Measurements from ENCODE around the gene ABCG1. TPM values are rescaled to one million over a fixed set of nuclear protein-coding genes. Genes with fewer than 3 reads are reported as not detected.

Gene ABCG1
- polyA plus RNA-seq, 1 donor from 2014 or later = 14.2 TPM

DNA sequence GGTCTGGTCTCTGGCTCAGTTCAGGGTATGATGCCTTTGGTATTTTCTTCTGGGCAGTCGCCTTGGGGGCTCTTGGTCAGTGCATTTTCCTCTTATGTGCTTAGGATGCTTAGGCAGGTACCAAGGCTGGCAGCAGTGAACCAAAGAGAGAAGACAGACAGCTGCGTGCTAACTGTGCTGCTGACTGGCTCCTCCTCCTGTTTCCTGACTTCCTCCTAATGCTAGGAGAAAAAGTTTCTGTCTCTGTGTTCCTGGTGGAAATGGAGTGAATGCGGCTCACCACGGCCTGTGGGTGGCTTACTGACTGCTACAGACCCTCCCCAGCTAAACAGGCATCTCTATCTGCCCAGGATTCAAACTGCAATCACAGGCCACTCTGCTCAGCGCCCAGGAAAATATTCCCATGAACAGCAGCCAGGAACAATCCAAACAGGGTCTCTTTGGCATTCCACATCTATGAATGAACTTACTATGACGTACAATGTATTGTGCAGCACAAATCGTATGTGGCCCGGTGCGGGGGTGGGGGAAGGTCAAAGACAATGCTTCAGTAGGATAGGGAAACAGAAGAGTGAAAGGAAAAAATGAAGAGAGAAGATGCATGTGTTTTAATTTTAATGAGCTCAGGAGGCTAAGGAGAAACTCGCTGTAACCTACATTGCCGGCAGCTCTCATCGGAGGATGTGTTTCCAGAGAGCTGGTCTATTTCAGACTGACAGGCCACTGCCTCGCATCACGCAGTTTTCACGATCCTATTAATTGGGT lies 2.8 kb downstream of the ABCG1 start:
- H3K27me3 ChIP-seq (ENCODE audit: insufficient read depth, low read depth, low read length) = no peaks in the 10 kb centered on the region
- peak overlapping the region; percentile 93 for H3K9ac ChIP-seq (ENCODE audit: low read length)
- H3K9me2 ChIP-seq (ENCODE audit: insufficient read depth, low read length) = no peaks in the 10 kb centered on the region
- H3F3A ChIP-seq (ENCODE audit: insufficient read depth, low read length, poor library complexity, severe bottlenecking) = no peaks in the 10 kb centered on the region
- no peak overlapping the region for H3K27ac ChIP-seq (ENCODE audit: low read length)
- no peak overlapping the region for H3K4me2 ChIP-seq (ENCODE audit: low read length)
- H3K79me2 ChIP-seq (replicated peaks; ENCODE audit: insufficient read depth, low read length) = peaks cover 14% of the 10 kb centered on the region
- H3K4me3 ChIP-seq (ENCODE audit: low read length) = peak overlapping the region; percentile 98
- TF ChIP-seq EZH2 (IDR thresholded peaks at IDR 0.05; ENCODE audit: borderline replicate concordance, insufficient read depth, low read length, poor library complexity, severe bottlenecking) (no peak), EP300 (conservative IDR thresholded peaks at IDR 0.05; ENCODE audit: poor library complexity, severe bottlenecking) (no peak), RAD21 (conservative IDR thresholded peaks at IDR 0.05) (no peak), MXI1 (conservative IDR thresholded peaks at IDR 0.05; ENCODE audit: poor library complexity, severe bottlenecking) (no peak), POLR2AphosphoS5 (IDR thresholded peaks at IDR 0.05) (no peak), SMC3 (conservative IDR thresholded peaks at IDR 0.05; ENCODE audit: poor library complexity) (no peak)
- TF ChIP-seq, protein P1, sequence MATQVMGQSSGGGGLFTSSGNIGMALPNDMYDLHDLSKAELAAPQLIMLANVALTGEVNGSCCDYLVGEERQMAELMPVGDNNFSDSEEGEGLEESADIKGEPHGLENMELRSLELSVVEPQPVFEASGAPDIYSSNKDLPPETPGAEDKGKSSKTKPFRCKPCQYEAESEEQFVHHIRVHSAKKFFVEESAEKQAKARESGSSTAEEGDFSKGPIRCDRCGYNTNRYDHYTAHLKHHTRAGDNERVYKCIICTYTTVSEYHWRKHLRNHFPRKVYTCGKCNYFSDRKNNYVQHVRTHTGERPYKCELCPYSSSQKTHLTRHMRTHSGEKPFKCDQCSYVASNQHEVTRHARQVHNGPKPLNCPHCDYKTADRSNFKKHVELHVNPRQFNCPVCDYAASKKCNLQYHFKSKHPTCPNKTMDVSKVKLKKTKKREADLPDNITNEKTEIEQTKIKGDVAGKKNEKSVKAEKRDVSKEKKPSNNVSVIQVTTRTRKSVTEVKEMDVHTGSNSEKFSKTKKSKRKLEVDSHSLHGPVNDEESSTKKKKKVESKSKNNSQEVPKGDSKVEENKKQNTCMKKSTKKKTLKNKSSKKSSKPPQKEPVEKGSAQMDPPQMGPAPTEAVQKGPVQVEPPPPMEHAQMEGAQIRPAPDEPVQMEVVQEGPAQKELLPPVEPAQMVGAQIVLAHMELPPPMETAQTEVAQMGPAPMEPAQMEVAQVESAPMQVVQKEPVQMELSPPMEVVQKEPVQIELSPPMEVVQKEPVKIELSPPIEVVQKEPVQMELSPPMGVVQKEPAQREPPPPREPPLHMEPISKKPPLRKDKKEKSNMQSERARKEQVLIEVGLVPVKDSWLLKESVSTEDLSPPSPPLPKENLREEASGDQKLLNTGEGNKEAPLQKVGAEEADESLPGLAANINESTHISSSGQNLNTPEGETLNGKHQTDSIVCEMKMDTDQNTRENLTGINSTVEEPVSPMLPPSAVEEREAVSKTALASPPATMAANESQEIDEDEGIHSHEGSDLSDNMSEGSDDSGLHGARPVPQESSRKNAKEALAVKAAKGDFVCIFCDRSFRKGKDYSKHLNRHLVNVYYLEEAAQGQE (IDR thresholded peaks at IDR 0.05; ENCODE audit: borderline replicate concordance) = no peak
- TF ChIP-seq, protein P2, sequence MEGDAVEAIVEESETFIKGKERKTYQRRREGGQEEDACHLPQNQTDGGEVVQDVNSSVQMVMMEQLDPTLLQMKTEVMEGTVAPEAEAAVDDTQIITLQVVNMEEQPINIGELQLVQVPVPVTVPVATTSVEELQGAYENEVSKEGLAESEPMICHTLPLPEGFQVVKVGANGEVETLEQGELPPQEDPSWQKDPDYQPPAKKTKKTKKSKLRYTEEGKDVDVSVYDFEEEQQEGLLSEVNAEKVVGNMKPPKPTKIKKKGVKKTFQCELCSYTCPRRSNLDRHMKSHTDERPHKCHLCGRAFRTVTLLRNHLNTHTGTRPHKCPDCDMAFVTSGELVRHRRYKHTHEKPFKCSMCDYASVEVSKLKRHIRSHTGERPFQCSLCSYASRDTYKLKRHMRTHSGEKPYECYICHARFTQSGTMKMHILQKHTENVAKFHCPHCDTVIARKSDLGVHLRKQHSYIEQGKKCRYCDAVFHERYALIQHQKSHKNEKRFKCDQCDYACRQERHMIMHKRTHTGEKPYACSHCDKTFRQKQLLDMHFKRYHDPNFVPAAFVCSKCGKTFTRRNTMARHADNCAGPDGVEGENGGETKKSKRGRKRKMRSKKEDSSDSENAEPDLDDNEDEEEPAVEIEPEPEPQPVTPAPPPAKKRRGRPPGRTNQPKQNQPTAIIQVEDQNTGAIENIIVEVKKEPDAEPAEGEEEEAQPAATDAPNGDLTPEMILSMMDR (IDR thresholded peaks at IDR 0.05; ENCODE audit: poor library complexity, severe bottlenecking) = no peak
- no peak overlapping the region for H2AFZ ChIP-seq (ENCODE audit: low read depth, low read length)
- H4K20me1 ChIP-seq (ENCODE audit: insufficient read depth) = no peaks in the 10 kb centered on the region
- no peaks in the 10 kb centered on the region for H3K9me3 ChIP-seq (ENCODE audit: low read length)
- H3K36me3 ChIP-seq (ENCODE audit: insufficient read depth, low read length) = no peaks in the 10 kb centered on the region

DNA sequence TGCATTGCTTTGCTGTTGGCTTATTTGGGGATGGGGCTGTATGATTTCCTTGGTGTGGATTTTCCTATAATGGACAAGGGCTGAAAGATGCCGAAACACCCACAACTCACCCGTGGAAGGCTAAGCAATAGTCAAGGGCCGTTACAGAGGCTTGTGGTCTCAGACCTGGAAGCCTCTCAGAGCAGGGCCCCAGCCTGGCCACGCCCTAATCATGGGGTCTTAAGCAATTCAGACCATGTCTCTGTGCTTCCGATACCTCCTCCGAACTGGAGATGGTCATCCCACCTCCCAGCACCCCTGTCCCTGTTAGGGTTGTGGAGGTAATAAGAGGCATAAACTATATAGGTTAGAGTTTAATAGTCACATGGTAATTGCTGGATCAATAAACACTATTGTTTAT lies 3.4 kb downstream of the ABCG1 start:
- H3K4me2 ChIP-seq (ENCODE audit: low read length) = no peak overlapping the region
- H3F3A ChIP-seq (ENCODE audit: insufficient read depth, low read length, poor library complexity, severe bottlenecking) = no peaks in the 10 kb centered on the region
- H2AFZ ChIP-seq (ENCODE audit: low read depth, low read length) = no peak overlapping the region
- H3K79me2 ChIP-seq (replicated peaks; ENCODE audit: insufficient read depth, low read length) = peaks cover 14% of the 10 kb centered on the region
- H4K20me1 ChIP-seq (ENCODE audit: insufficient read depth) = no peaks in the 10 kb centered on the region
- no peaks in the 10 kb centered on the region for H3K9me2 ChIP-seq (ENCODE audit: insufficient read depth, low read length)
- H3K4me3 ChIP-seq (ENCODE audit: low read length) = peak overlapping the region; percentile 98
- TF ChIP-seq, protein P2 (IDR thresholded peaks at IDR 0.05; ENCODE audit: poor library complexity, severe bottlenecking) = no peak
- TF ChIP-seq EP300 (conservative IDR thresholded peaks at IDR 0.05; ENCODE audit: poor library complexity, severe bottlenecking) = no peak
- TF ChIP-seq MXI1 (conservative IDR thresholded peaks at IDR 0.05; ENCODE audit: poor library complexity, severe bottlenecking) = no peak
- no peak for TF ChIP-seq TAF1 (IDR thresholded peaks at IDR 0.05; ENCODE audit: low read depth)
- no peak for TF ChIP-seq POLR2AphosphoS5 (IDR thresholded peaks at IDR 0.05)
- TF ChIP-seq RAD21 (conservative IDR thresholded peaks at IDR 0.05) = no peak
- TF ChIP-seq SMC3 (conservative IDR thresholded peaks at IDR 0.05; ENCODE audit: poor library complexity) = no peak
- no peak overlapping the region for H3K27ac ChIP-seq (ENCODE audit: low read length)
- no peaks in the 10 kb centered on the region for H3K36me3 ChIP-seq (ENCODE audit: insufficient read depth, low read length)
- no peak overlapping the region for H3K9ac ChIP-seq (ENCODE audit: low read length)
- H3K27me3 ChIP-seq (ENCODE audit: insufficient read depth, low read depth, low read length) = no peaks in the 10 kb centered on the region
- H3K9me3 ChIP-seq (ENCODE audit: low read length) = no peaks in the 10 kb centered on the region
